D721Med (cell line): Measurements from ENCODE around the gene SNAPC5.
"Not testable (repeated sequence)": the region's sequence is repeated elsewhere in the genome, so short reads cannot be mapped to it uniquely, and the experiment has no call there.

Source experiments
- DNase-seq: peaks from one replicate; pipeline ENCODE4 v3.0.0; 2011; ENCODE audit warnings: low spot score; ENCODE audit not compliant: insufficient read length
- FAIRE-seq: peaks from 2 replicates; lab custom pipeline; 2011; peaks lifted over from hg19 to GRCh38; lab: Jason Lieb, UNC
- CTCF ChIP-seq: IDR thresholded peaks from 2 replicates; pipeline ENCODE4 v1.5.1; 2012; ENCODE audit warnings: mild to moderate bottlenecking, control low read depth; ENCODE audit not compliant: insufficient read depth; ENCODE audit errors: missing control alignments

Gene SNAPC5

GRCh38 chr15:66462627-66463026 is 34.9 kb downstream of the SNAPC5 start:
- FAIRE-seq: no peak
- DNase-seq: no peak
- TF ChIP-seq CTCF: no peak

- FAIRE-seq: no peak
- DNase-seq: no peak
- TF ChIP-seq CTCF: no peak
Measured at GRCh38 chr15:66461917-66462316, 35.6 kb downstream of the SNAPC5 start.

GRCh38 chr15:66461294-66461693 is 36.3 kb downstream of the SNAPC5 start:
- FAIRE-seq, DNase-seq: not testable (repeated sequence)

- no peak for DNase-seq
Measured at GRCh38 chr15:66459818-66460615, 37.5 kb downstream of the SNAPC5 start.

GRCh38 chr15:66456211-66456610 is 41.4 kb downstream of the SNAPC5 start:
- FAIRE-seq: no peak
- TF ChIP-seq CTCF: no peak

More at GRCh38 chr15:66459818-66460615, 37.5 kb downstream of the SNAPC5 start:
- FAIRE-seq: no peak
- TF ChIP-seq CTCF: no peak

GRCh38 chr15:66454143-66454542 is 43.4 kb downstream of the SNAPC5 start:
- TF ChIP-seq CTCF: no peak
- FAIRE-seq: no peak
- DNase-seq: no peak

More at GRCh38 chr15:66456211-66456610, 41.4 kb downstream of the SNAPC5 start:
- no peak for DNase-seq

- no peak for DNase-seq
- FAIRE-seq: no peak
- TF ChIP-seq CTCF: no peak
Measured at GRCh38 chr15:66452971-66453580, 44.5 kb downstream of the SNAPC5 start.
